HepG2 (cell line): ENCODE data around the gene ADPRHL1. TPM values are rescaled to one million over a fixed set of nuclear protein-coding genes. Genes with fewer than 3 reads are reported as not detected.

Experiments
- ATAC-seq: fragments of 200-7000 bp; cut with Tn5 transposase; 3 replicates; pipeline ENCODE4 v1.9.1; 2020; ENCODE audit warnings: mild to moderate bottlenecking, moderate library complexity
- BruUV-seq: library from RNA; stranded (reverse); fragments of 400-500 nt; replicated peaks from 2 replicates; lab custom pipeline; 2021; lab: Mats Ljungman, UMichigan
- CTCF ChIA-PET: fragments of 300-600 bp; formaldehyde crosslinking; extraction: SDS; loops from one replicate; lab custom pipeline; 2021; ENCODE audit warnings: low total read pairs, inconsistent platforms, low intra/inter-chr PET ratio; lab: Yijun Ruan, JAX
- POLR2A ChIA-PET: fragments of 350-600 bp; sonication (Branson Sonifier 250); formaldehyde crosslinking; loops from one replicate; lab custom pipeline; 2020; ENCODE audit warnings: antibody characterized with exemption, inconsistent platforms; lab: Yijun Ruan, JAX
- DNase-seq: peaks from one replicate; pipeline ENCODE4 v3.0.0-alpha.2; 2015; ENCODE audit warnings: low spot score
- FAIRE-seq: peaks from 3 replicates; lab custom pipeline; 2011; peaks lifted over from hg19 to GRCh38; lab: Jason Lieb, UNC
- H2AFZ ChIP-seq: one replicate; pipeline ENCODE4 v1.6.1; 2011; ENCODE audit warnings: low read length, inconsistent platforms
- H3K27ac ChIP-seq: fragments of 300-600 bp; 3 replicates; pipeline ENCODE4 v1.8.0; 2011; ENCODE audit warnings: mixed run types, mild to moderate bottlenecking, mixed read lengths, low read length, inconsistent platforms; ENCODE audit not compliant: insufficient read depth; ENCODE audit errors: extremely low read length
- H3K27me3 ChIP-seq, 2 experiments: fragments of 200-600 bp in 1 of 2; 2 replicates in 1 of 2; 3 replicates in 1 of 2; pipeline versions ENCODE4 v1.6.0 to v1.8.0; 2011; ENCODE audit warnings: low read length in 2 of 2, mild to moderate bottlenecking in 2 of 2, moderate library complexity in 2 of 2, inconsistent platforms in 1 of 2; ENCODE audit not compliant: insufficient read depth in 2 of 2, control insufficient read depth in 1 of 2
- H3K36me3 ChIP-seq, 2 experiments: fragments of 200-600 bp in 1 of 2; replicated peaks in 1 of 2; 2 replicates in 1 of 2; 3 replicates in 1 of 2; pipeline versions ENCODE4 v1.5.1 to v1.8.0; 2011; ENCODE audit warnings: low read length in 2 of 2, inconsistent platforms in 1 of 2; ENCODE audit not compliant: insufficient read depth in 2 of 2, control insufficient read depth in 1 of 2
- H3K4me1 ChIP-seq: 2 replicates; pipeline ENCODE4 v1.5.1; 2012; ENCODE audit warnings: low read length, inconsistent platforms; ENCODE audit not compliant: insufficient read depth
- H3K4me2 ChIP-seq: 2 replicates; pipeline ENCODE4 v1.6.0; 2011; ENCODE audit warnings: low read depth, low read length, inconsistent platforms
- H3K4me3 ChIP-seq, 3 experiments: fragments of 200-600 bp in 1 of 3; sonication (generic), shearing (Covaris generic) in 1 of 3; replicated peaks in 1 of 3; 2 replicates each; pipeline ENCODE4 v1.5.1; 2011 to 2016; ENCODE audit warnings: low read length in 3 of 3, inconsistent platforms in 2 of 3, low read depth in 2 of 3, mild to moderate bottlenecking in 2 of 3, control low read depth in 1 of 3, mixed read lengths in 1 of 3; ENCODE audit not compliant: insufficient read depth in 1 of 3
- H3K79me2 ChIP-seq: one replicate; pipeline ENCODE4 v1.6.1; 2011; ENCODE audit warnings: low read length, inconsistent platforms; ENCODE audit not compliant: insufficient read depth
- H3K9ac ChIP-seq: 2 replicates; pipeline ENCODE4 v1.6.0; 2011; ENCODE audit warnings: mild to moderate bottlenecking, low read depth, low read length, inconsistent platforms; ENCODE audit not compliant: insufficient read depth
- H3K9me3 ChIP-seq: 2 replicates; pipeline ENCODE4 v1.5.1; 2012; ENCODE audit warnings: mild to moderate bottlenecking, low read length
- H4K20me1 ChIP-seq: 2 replicates; pipeline ENCODE4 v1.6.0; 2011; ENCODE audit warnings: inconsistent platforms, mild to moderate bottlenecking, low read length, moderate library complexity; ENCODE audit not compliant: insufficient read depth
- BORCS8-MEF2B ChIP-seq: sonication (generic); formaldehyde crosslinking; IDR thresholded peaks from 2 replicates; pipeline ENCODE4 v1.8.0; 2022; ENCODE audit warnings: mild to moderate bottlenecking, missing genetic modification reagents
- EEA1 ChIP-seq: sonication (generic); formaldehyde crosslinking; IDR thresholded peaks from 2 replicates; pipeline ENCODE4 v1.5.1; 2020; ENCODE audit warnings: mild to moderate bottlenecking, missing genetic modification reagents, borderline replicate concordance
- EHMT2 ChIP-seq: fragments of 200-600 bp; sonication (generic); IDR thresholded peaks from 2 replicates; pipeline ENCODE4 v1.7.0; 2017; ENCODE audit warnings: antibody characterized with exemption, low read depth, low read length, borderline replicate concordance
- JUND ChIP-seq: sonication (generic); formaldehyde crosslinking; IDR thresholded peaks from 2 replicates; pipeline ENCODE4 v1.8.0; 2022; ENCODE audit warnings: mild to moderate bottlenecking, missing genetic modification reagents
- NPAS2 ChIP-seq: sonication (generic); formaldehyde crosslinking; IDR thresholded peaks from 2 replicates; pipeline ENCODE4 v1.8.0; 2022; ENCODE audit warnings: mild to moderate bottlenecking, missing genetic modification reagents, borderline replicate concordance
- TP53 ChIP-seq: sonication (generic); formaldehyde crosslinking; conservative IDR thresholded peaks from 2 replicates; pipeline ENCODE4 v1.4.0; 2020; ENCODE audit warnings: missing genetic modification reagents
- ZMYM3 ChIP-seq: sonication (generic); formaldehyde crosslinking; IDR thresholded peaks from 2 replicates; pipeline ENCODE4 v1.5.1; 2020; ENCODE audit warnings: mild to moderate bottlenecking, missing genetic modification reagents
- ZNF235 ChIP-seq: sonication (generic); formaldehyde crosslinking; IDR thresholded peaks from 2 replicates; pipeline ENCODE4 v1.8.1; 2023; ENCODE audit warnings: mild to moderate bottlenecking, missing genetic modification reagents, borderline replicate concordance
- ZNF446 ChIP-seq: sonication (generic); formaldehyde crosslinking; IDR thresholded peaks from 2 replicates; pipeline ENCODE4 v1.5.0; 2020; ENCODE audit warnings: mild to moderate bottlenecking, missing genetic modification reagents
- ZNF558 ChIP-seq: sonication (generic); formaldehyde crosslinking; IDR thresholded peaks from 2 replicates; pipeline ENCODE4 v1.9.0; 2022; ENCODE audit warnings: mild to moderate bottlenecking, missing genetic modification reagents, borderline replicate concordance
- ZNF569 ChIP-seq: sonication (generic); formaldehyde crosslinking; IDR thresholded peaks from 2 replicates; pipeline ENCODE4 v1.5.0; 2020; ENCODE audit warnings: mild to moderate bottlenecking, missing genetic modification reagents, moderate library complexity, borderline replicate concordance
- ZNF674 ChIP-seq: sonication (generic); formaldehyde crosslinking; IDR thresholded peaks from 2 replicates; pipeline ENCODE4 v1.5.0; 2020; ENCODE audit warnings: low read depth, mild to moderate bottlenecking, missing genetic modification reagents
- ZNF75D ChIP-seq: sonication (generic); formaldehyde crosslinking; IDR thresholded peaks from 2 replicates; pipeline ENCODE4 v1.8.1; 2023; ENCODE audit warnings: missing genetic modification reagents, mild to moderate bottlenecking, borderline replicate concordance
- ZNF773 ChIP-seq: sonication (generic); formaldehyde crosslinking; IDR thresholded peaks from 2 replicates; pipeline ENCODE4 v1.4.0; 2020; ENCODE audit warnings: missing genetic modification reagents, borderline replicate concordance
- ZSCAN22 ChIP-seq: sonication (generic); formaldehyde crosslinking; IDR thresholded peaks from 2 replicates; pipeline ENCODE4 v1.4.0; 2020; ENCODE audit warnings: mild to moderate bottlenecking, missing genetic modification reagents
- WGBS: methylation state at CpG from one replicate; pipeline ENCODE4 v1.1.6; 2017; ENCODE audit warnings: low lambda C conversion rate; 5-methylcytosine and 5-hydroxymethylcytosine counted together
- in situ Hi-C: cut with HindIII; loops from 2 replicates; pipeline ENCODE4 v1.10.0; 2017; ENCODE audit warnings: low pct_unique_long_range_greater_than_20kb; ENCODE audit not compliant: extremely low pct_ligation_motif_present
- intact Hi-C: fragments of 100-400 bp; cut with micrococcal nuclease; formaldehyde crosslinking; loops from one replicate; pipeline ENCODE4 v1.10.0; 2022; ENCODE audit not compliant: unreplicated experiment
- polyA plus RNA-seq, 8 experiments: library from polyadenylated mRNA; depleted of rRNA in 3 of 8; stranded (reverse) in 7 of 8; unstranded in 1 of 8; fragments of >200 nt; fragmentation: Illumina TruSeq in 4 of 8; extraction: Trizol in 4 of 8; gene quantifications; 2 replicates each; pipeline versions ENCODE4 v1.2.1 to v1.2.3, GENCODE V29; 2011 to 2016; ENCODE audit warnings: low read depth in 4 of 8, missing spikeins in 1 of 8, mixed read lengths in 1 of 8; ENCODE audit not compliant: insufficient read depth in 1 of 8
- total RNA-seq, 5 experiments: library from RNA; depleted of rRNA; stranded (reverse); fragments of >200 nt; fragmentation: Illumina TruSeq; extraction: Trizol; gene quantifications; 2 replicates each; pipeline ENCODE4 v1.2.3, GENCODE V29; 2016; ENCODE audit warnings: low read depth in 1 of 5
- TF ChIP-seq, protein P1 (sequence below): sonication (generic); formaldehyde crosslinking; IDR thresholded peaks from 2 replicates; pipeline ENCODE4 v1.4.0; 2020; ENCODE audit warnings: missing genetic modification reagents
- TF ChIP-seq, protein P2 (sequence below): sonication (generic); formaldehyde crosslinking; conservative IDR thresholded peaks from 2 replicates; pipeline ENCODE4 v1.4.0; 2020; ENCODE audit warnings: missing genetic modification reagents
- TF ChIP-seq, protein P3 (sequence below): sonication (generic); formaldehyde crosslinking; IDR thresholded peaks from 2 replicates; pipeline ENCODE4 v1.4.0; 2020; ENCODE audit warnings: low read depth, mild to moderate bottlenecking, missing genetic modification reagents

Gene ADPRHL1
- total and polyA plus RNA-seq, 2 of the 13 experiments (the other 11 are each of a cell fraction or from before 2014, with no cell fraction given) = 0.34 to 0.40 TPM

DNA sequence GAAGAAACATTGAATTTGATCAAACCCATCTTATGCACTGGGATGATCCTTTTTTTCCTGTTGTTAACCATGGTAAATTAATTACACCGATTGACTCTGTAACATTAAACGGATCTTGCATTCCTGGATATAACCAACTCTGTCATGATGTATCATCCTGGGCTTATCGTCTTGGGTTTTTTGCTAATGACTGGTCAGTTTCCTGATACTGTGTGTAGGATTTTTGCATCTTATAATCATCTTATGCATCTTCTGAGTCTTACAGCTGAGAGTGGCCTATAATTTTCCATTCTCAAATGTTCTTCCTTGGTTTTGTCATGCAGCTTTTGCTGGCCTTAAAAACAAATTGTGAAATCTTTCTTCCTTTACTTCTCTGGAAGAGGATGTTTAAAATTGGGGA, 24.4 kb upstream of the ADPRHL1 start:
- Histone ChIP-seq H3K79me2 (no peaks in the 10 kb centered on the region), H3K36me3 (peaks cover 13 to 62% of the 10 kb centered on the region in 2 experiments; a peak in 4 of 5 replicates), H3K9me3 (no peaks in the 10 kb centered on the region), H2AFZ (no peak overlapping the region), H4K20me1 (no peaks in the 10 kb centered on the region), H3K4me2 (no peak overlapping the region), H3K4me1 (no peaks in the 10 kb centered on the region), H3K27me3 (no peaks in the 10 kb centered on the region), H3K27ac (no peak overlapping the region), H3K4me3 (no peak overlapping the region), H3K9ac (no peak overlapping the region)
- no peak for ATAC-seq
- TF ChIP-seq BORCS8-MEF2B (CRISPR knock-in tag) (no peak), ZNF773 (CRISPR knock-in tag) (no peak), ZNF235 (CRISPR knock-in tag) (no peak), TP53 (no peak), ZSCAN22 (CRISPR knock-in tag) (no peak), ZNF558 (CRISPR knock-in tag) (no peak), ZNF446 (CRISPR knock-in tag) (no peak), NPAS2 (CRISPR knock-in tag) (no peak), EEA1 (CRISPR knock-in tag) (no peak), ZNF569 (CRISPR knock-in tag) (no peak), ZNF674 (CRISPR knock-in tag) (no peak), ZMYM3 (CRISPR knock-in tag) (no peak), ZNF75D (no peak), JUND (CRISPR knock-in tag) (no peak), EHMT2 (no peak)
- TF ChIP-seq, protein P1, sequence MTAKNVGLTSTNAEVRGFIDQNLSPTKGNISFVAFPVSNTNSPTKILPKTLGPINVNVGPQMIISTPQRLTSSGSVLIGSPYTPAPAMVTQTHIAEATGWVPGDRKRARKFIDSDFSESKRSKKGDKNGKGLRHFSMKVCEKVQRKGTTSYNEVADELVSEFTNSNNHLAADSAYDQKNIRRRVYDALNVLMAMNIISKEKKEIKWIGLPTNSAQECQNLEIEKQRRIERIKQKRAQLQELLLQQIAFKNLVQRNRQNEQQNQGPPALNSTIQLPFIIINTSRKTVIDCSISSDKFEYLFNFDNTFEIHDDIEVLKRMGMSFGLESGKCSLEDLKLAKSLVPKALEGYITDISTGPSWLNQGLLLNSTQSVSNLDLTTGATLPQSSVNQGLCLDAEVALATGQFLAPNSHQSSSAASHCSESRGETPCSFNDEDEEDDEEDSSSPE (CRISPR knock-in tag) = no peak
- TF ChIP-seq, protein P2, sequence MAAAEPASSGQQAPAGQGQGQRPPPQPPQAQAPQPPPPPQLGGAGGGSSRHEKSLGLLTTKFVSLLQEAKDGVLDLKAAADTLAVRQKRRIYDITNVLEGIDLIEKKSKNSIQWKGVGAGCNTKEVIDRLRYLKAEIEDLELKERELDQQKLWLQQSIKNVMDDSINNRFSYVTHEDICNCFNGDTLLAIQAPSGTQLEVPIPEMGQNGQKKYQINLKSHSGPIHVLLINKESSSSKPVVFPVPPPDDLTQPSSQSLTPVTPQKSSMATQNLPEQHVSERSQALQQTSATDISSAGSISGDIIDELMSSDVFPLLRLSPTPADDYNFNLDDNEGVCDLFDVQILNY = no peak
- TF ChIP-seq, protein P3, sequence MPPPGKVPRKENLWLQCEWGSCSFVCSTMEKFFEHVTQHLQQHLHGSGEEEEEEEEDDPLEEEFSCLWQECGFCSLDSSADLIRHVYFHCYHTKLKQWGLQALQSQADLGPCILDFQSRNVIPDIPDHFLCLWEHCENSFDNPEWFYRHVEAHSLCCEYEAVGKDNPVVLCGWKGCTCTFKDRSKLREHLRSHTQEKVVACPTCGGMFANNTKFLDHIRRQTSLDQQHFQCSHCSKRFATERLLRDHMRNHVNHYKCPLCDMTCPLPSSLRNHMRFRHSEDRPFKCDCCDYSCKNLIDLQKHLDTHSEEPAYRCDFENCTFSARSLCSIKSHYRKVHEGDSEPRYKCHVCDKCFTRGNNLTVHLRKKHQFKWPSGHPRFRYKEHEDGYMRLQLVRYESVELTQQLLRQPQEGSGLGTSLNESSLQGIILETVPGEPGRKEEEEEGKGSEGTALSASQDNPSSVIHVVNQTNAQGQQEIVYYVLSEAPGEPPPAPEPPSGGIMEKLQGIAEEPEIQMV = no peak
- ChIA-PET POLR2A (no interaction called here), CTCF (no interaction called here)
- no peak for DNase-seq
- in situ Hi-C loops = no loop called here
- no TSS peak for BruUV-seq
- FAIRE-seq = no peak
- WGBS = 99% methylated on average over 3 of the region's 3 CpGs
- intact Hi-C loops = no loop called here
